GM12878 (cell line): Measurements from ENCODE around the gene MZT2B. TPM values are rescaled to one million over a fixed set of nuclear protein-coding genes. Genes with fewer than 3 reads are reported as not detected.
"Not testable (repeated sequence)": the region's sequence is repeated elsewhere in the genome, so short reads cannot be mapped to it uniquely, and the experiment has no call there.

ENCODE experiments used
- ATAC-seq: fragments of 200-7000 bp; cut with Tn5 transposase; 3 replicates; pipeline ENCODE4 v1.9.1; 2020; ENCODE audit warnings: mild to moderate bottlenecking, moderate library complexity
- BruUV-seq: library from RNA; stranded (reverse); fragments of 400-500 nt; replicated peaks from 2 replicates; lab custom pipeline; 2021; lab: Mats Ljungman, UMichigan
- CTCF ChIA-PET: fragments of 300-600 bp; sonication (Branson Sonifier 250); formaldehyde crosslinking; extraction: SDS; loops from one replicate; lab custom pipeline; 2021; ENCODE audit warnings: inconsistent platforms; lab: Yijun Ruan, JAX
- POLR2A ChIA-PET: fragments of 350-600 bp; formaldehyde crosslinking; extraction: SDS; loops from one replicate; lab custom pipeline; 2021; ENCODE audit warnings: inconsistent platforms; lab: Charles Lee
- RAD21 ChIA-PET: fragments of 300-600 bp; sonication (Branson Sonifier 250); formaldehyde crosslinking; loops from one replicate; lab custom pipeline; 2023; ENCODE audit warnings: antibody characterized with exemption; ENCODE audit not compliant: unreplicated experiment; lab: Charles Lee
- SMC1A ChIA-PET: fragments of 300-600 bp; sonication (Branson Sonifier 250); formaldehyde crosslinking; loops from one replicate; lab custom pipeline; 2023; ENCODE audit not compliant: unreplicated experiment, uncharacterized antibody; lab: Charles Lee
- DNase-seq: peaks from one replicate; pipeline ENCODE4 v3.0.0-alpha.2; 2011; ENCODE audit warnings: low read depth, low spot score
- FAIRE-seq: peaks from 3 replicates; lab custom pipeline; 2011; peaks lifted over from hg19 to GRCh38; lab: Jason Lieb, UNC
- H2AFZ ChIP-seq: 2 replicates; pipeline ENCODE4 v1.6.0; 2011; ENCODE audit warnings: low read depth, low read length, control low read depth; ENCODE audit not compliant: control insufficient read depth
- H3K27ac ChIP-seq: 2 replicates; pipeline ENCODE4 v1.5.1; 2011; ENCODE audit warnings: control low read depth; ENCODE audit not compliant: control insufficient read depth, insufficient read depth
- H3K27me3 ChIP-seq, 2 experiments: replicated peaks in 1 of 2; 2 replicates each; pipeline versions ENCODE4 v1.6.0 to v1.6.1; 2011; ENCODE audit warnings: low read length in 1 of 2; ENCODE audit not compliant: control insufficient read depth in 2 of 2, insufficient read depth in 2 of 2
- H3K36me3 ChIP-seq, 2 experiments: 2 replicates each; pipeline ENCODE4 v1.5.1; 2011; ENCODE audit warnings: low read length in 1 of 2; ENCODE audit not compliant: control insufficient read depth in 2 of 2, insufficient read depth in 2 of 2
- H3K4me1 ChIP-seq: 2 replicates; pipeline ENCODE4 v1.6.1; 2011; ENCODE audit warnings: mild to moderate bottlenecking, low read length, moderate library complexity, mixed read lengths; ENCODE audit not compliant: control insufficient read depth, insufficient read depth
- H3K4me2 ChIP-seq: 2 replicates; pipeline ENCODE4 v1.6.0; 2011; ENCODE audit warnings: control low read depth; ENCODE audit not compliant: control insufficient read depth, insufficient read depth
- H3K4me3 ChIP-seq: fragments of 200-600 bp; sonication (generic); 2 replicates; pipeline ENCODE4 v1.5.1; 2016
- H3K79me2 ChIP-seq: 2 replicates; pipeline ENCODE4 v1.6.0; 2011; ENCODE audit warnings: low read length; ENCODE audit not compliant: control insufficient read depth, insufficient read depth
- H3K9ac ChIP-seq: 2 replicates; pipeline ENCODE4 v1.8.0; 2011; ENCODE audit warnings: low read length, control low read depth, mixed read lengths; ENCODE audit not compliant: control insufficient read depth, insufficient read depth
- H3K9me3 ChIP-seq: replicated peaks from 3 replicates; pipeline ENCODE4 v1.5.1; 2011; ENCODE audit warnings: mild to moderate bottlenecking, low read length; ENCODE audit not compliant: control insufficient read depth, insufficient read depth
- H4K20me1 ChIP-seq: 2 replicates; pipeline ENCODE4 v1.6.0; 2011; ENCODE audit not compliant: control insufficient read depth, insufficient read depth
- NFXL1 ChIP-seq: fragments of 450-650 bp; IDR thresholded peaks from 2 replicates; pipeline ENCODE4 v1.6.1; 2017; ENCODE audit warnings: antibody characterized with exemption, mild to moderate bottlenecking, borderline replicate concordance
- TBL1XR1 ChIP-seq: IDR thresholded peaks from 2 replicates; pipeline ENCODE4 v1.6.1; 2012; ENCODE audit warnings: low read depth, low read length, improper control_type of control experiment
- WGBS: methylation state at CpG from one replicate; pipeline ENCODE4 v1.1.6; 2016; ENCODE audit warnings: low lambda C conversion rate; ENCODE audit not compliant: insufficient replicate concordance, insufficient coverage; ENCODE audit errors: missing lambda C conversion rate; 5-methylcytosine and 5-hydroxymethylcytosine counted together
- in situ Hi-C: fragments of 300-500 bp; cut with MboI; formaldehyde crosslinking; loops from 9 replicates; pipeline ENCODE4 v1.14.3; 2018; ENCODE audit warnings: mixed read lengths
- intact Hi-C: fragments of 100-400 bp; cut with micrococcal nuclease; formaldehyde crosslinking; loops from one replicate; pipeline ENCODE4 v1.14.2; 2022; ENCODE audit not compliant: unreplicated experiment
- polyA plus RNA-seq, 11 experiments: library from polyadenylated mRNA; depleted of rRNA in 4 of 11; unstranded in 6 of 11; stranded (reverse) in 5 of 11; fragments of >200 nt; fragmentation: Nextera tagmentation in 4 of 11; fragmentation: Illumina TruSeq in 1 of 11; extraction: Ambion mirVana in 4 of 11; extraction: Trizol in 1 of 11; gene quantifications; 1 replicate in 1 of 11; 2 replicates in 10 of 11; pipeline versions ENCODE4 v1.2.1 to v1.2.3, GENCODE V29; 2011 to 2016; ENCODE audit warnings: inconsistent platforms in 2 of 11, missing spikeins in 2 of 11, low read depth in 1 of 11
- total RNA-seq, 4 experiments: library from RNA; depleted of rRNA in 3 of 4; stranded (reverse); fragments of >200 nt in 3 of 4; fragmentation: Illumina TruSeq in 1 of 4; extraction: Trizol in 1 of 4; gene quantifications; 2 replicates each; pipeline versions ENCODE4 v1.2.1 to v1.2.3, GENCODE V29; 2013 to 2021
- TF ChIP-seq, protein P1 (sequence below): fragments of 450-650 bp; IDR thresholded peaks from 2 replicates; pipeline ENCODE4 v1.6.1; 2018; ENCODE audit warnings: mild to moderate bottlenecking, low read depth, moderate library complexity; ENCODE audit not compliant: partially characterized antibody
- TF ChIP-seq, protein P2 (sequence below): IDR thresholded peaks from 2 replicates; pipeline ENCODE4 v1.6.1; 2011; ENCODE audit warnings: mild to moderate bottlenecking, low read depth, low read length, moderate library complexity; ENCODE audit not compliant: insufficient replicate concordance

MZT2B gene
- total and polyA plus RNA-seq, 10 of the 15 experiments (the other 5 are each of a cell fraction or from before 2014, with no cell fraction given) = 6.3 to 399 (median 198) TPM

DNA sequence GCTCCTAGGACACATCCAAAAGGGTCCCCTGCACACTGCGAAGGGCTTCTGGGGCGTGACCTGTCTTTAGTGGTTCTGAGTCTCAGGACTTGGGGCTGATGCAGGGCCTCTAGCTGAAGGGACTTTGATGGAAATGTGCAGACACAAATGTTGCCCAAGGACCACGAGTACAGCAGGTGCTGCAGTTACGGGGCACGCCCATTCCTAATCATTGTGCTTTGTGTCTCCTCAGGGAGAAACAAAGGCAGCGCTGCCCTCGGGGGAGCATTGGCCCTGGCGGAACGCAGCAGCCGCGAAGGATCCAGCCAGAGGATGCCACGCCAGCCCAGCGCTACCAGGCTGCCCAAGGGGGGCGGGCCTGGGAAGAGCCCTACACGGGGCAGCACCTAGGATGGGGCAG lies 8.2 kb downstream of the MZT2B start:
- Histone ChIP-seq H3K36me3 (no peaks in the 10 kb centered on the region), H3K9ac (no peak overlapping the region), H2AFZ (no peak overlapping the region), H3K27ac (no peak overlapping the region), H3K27me3 (no peaks in the 10 kb centered on the region), H3K79me2 (no peaks in the 10 kb centered on the region), H3K9me3 (no peaks in the 10 kb centered on the region), H4K20me1 (no peaks in the 10 kb centered on the region), H3K4me1 (no peaks in the 10 kb centered on the region), H3K4me2 (no peak overlapping the region), H3K4me3 (no peak overlapping the region)
- 92% methylated on average over 14 of the region's 15 CpGs for WGBS
- no TSS peak for BruUV-seq
- ATAC-seq = no peak
- in situ Hi-C loops = no loop called here
- TF ChIP-seq TBL1XR1 = no peak
- TF ChIP-seq, protein P1, sequence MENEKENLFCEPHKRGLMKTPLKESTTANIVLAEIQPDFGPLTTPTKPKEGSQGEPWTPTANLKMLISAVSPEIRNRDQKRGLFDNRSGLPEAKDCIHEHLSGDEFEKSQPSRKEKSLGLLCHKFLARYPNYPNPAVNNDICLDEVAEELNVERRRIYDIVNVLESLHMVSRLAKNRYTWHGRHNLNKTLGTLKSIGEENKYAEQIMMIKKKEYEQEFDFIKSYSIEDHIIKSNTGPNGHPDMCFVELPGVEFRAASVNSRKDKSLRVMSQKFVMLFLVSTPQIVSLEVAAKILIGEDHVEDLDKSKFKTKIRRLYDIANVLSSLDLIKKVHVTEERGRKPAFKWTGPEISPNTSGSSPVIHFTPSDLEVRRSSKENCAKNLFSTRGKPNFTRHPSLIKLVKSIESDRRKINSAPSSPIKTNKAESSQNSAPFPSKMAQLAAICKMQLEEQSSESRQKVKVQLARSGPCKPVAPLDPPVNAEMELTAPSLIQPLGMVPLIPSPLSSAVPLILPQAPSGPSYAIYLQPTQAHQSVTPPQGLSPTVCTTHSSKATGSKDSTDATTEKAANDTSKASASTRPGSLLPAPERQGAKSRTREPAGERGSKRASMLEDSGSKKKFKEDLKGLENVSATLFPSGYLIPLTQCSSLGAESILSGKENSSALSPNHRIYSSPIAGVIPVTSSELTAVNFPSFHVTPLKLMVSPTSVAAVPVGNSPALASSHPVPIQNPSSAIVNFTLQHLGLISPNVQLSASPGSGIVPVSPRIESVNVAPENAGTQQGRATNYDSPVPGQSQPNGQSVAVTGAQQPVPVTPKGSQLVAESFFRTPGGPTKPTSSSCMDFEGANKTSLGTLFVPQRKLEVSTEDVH = no peak
- TF ChIP-seq, protein P2, sequence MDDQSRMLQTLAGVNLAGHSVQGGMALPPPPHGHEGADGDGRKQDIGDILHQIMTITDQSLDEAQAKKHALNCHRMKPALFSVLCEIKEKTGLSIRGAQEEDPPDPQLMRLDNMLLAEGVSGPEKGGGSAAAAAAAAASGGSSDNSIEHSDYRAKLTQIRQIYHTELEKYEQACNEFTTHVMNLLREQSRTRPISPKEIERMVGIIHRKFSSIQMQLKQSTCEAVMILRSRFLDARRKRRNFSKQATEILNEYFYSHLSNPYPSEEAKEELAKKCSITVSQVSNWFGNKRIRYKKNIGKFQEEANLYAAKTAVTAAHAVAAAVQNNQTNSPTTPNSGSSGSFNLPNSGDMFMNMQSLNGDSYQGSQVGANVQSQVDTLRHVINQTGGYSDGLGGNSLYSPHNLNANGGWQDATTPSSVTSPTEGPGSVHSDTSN = no peak
- TF ChIP-seq NFXL1 = no peak
- ChIA-PET SMC1A (no interaction called here), RAD21 (no interaction called here), POLR2A (no interaction called here), CTCF (no interaction called here)
- no peak for DNase-seq
- no peak for FAIRE-seq
- intact Hi-C loops = no loop called here

DNA sequence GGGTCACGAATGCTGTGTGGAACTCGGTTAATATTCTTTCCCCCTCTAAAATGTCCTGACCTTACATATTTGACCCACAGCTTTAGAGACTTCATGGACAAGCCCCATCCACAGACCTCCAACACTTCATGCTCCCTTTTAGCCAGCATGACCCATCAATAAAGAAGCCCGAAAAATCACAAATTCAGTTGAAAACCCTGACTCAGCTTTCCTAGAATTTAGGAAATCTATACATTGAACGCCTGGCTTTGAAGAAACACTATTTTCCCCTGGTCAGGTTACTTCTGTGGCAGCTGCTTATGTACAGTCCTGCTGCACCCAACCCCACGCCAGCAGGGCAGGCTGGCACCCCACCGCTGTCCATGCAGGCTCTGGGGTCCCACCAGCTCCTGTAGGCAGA lies 9.3 kb downstream of the MZT2B start:
- H3K4me3 ChIP-seq, H3K27me3 ChIP-seq, H2AFZ ChIP-seq, H3K36me3 ChIP-seq, intact Hi-C loops, FAIRE-seq, BruUV-seq, H3K4me1 ChIP-seq, H3K79me2 ChIP-seq, RAD21 ChIA-PET, H3K9ac ChIP-seq, H4K20me1 ChIP-seq, POLR2A ChIA-PET, DNase-seq, ATAC-seq, in situ Hi-C loops, H3K9me3 ChIP-seq, CTCF ChIA-PET, H3K4me2 ChIP-seq, H3K27ac ChIP-seq: not testable (repeated sequence)
- 97% methylated on average over 6 of the region's 6 CpGs for WGBS
- SMC1A ChIA-PET = interaction anchor here (0.8 to 1.3 kb wide), 2 partner anchors 20 to 144 kb away, joined by 3 read pairs; no protein-coding TSS in a partner anchor

DNA sequence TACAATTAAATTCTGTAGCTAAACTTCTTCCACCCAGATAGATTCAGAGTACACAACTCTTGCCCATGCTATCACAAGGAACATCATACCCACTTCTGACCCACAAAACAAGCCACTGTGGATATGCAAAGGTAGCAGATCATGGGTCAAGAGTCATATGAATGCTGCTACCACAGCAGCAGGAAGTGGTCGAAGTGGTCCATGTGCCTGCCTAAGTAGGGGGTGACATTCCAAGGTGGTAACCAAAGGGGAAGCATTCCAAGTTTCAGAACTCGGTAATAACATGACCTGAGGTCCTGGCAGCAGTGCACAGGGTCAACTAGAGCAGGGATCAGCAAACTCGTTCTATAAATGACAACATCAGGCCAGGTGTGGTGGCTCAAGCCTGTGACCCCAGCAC lies 10.4 kb downstream of the MZT2B start:
- H3K36me3 ChIP-seq, intact Hi-C loops, POLR2A ChIA-PET, H3K9me3 ChIP-seq, DNase-seq, H4K20me1 ChIP-seq, ATAC-seq, H3K4me1 ChIP-seq, RAD21 ChIA-PET, H2AFZ ChIP-seq, BruUV-seq, FAIRE-seq, SMC1A ChIA-PET, H3K27ac ChIP-seq, in situ Hi-C loops, H3K4me2 ChIP-seq, H3K9ac ChIP-seq, H3K4me3 ChIP-seq, CTCF ChIA-PET, H3K27me3 ChIP-seq, H3K79me2 ChIP-seq: not testable (repeated sequence)
- WGBS = 28% methylated on average over 3 of the region's 3 CpGs
